HepG2 (cell line): ENCODE results near the gene SLC16A3. TPM values are rescaled to one million over a fixed set of nuclear protein-coding genes. Genes with fewer than 3 reads are reported as not detected.

ENCODE experiments used
- ATAC-seq: fragments of 200-7000 bp; cut with Tn5 transposase; 3 replicates; pipeline ENCODE4 v1.9.1; 2020; ENCODE audit warnings: mild to moderate bottlenecking, moderate library complexity
- BruUV-seq: library from RNA; stranded (reverse); fragments of 400-500 nt; replicated peaks from 2 replicates; lab custom pipeline; 2021; lab: Mats Ljungman, UMichigan
- CTCF ChIA-PET: fragments of 300-600 bp; formaldehyde crosslinking; extraction: SDS; loops from one replicate; lab custom pipeline; 2021; ENCODE audit warnings: low total read pairs, inconsistent platforms, low intra/inter-chr PET ratio; lab: Yijun Ruan, JAX
- POLR2A ChIA-PET: fragments of 350-600 bp; sonication (Branson Sonifier 250); formaldehyde crosslinking; loops from one replicate; lab custom pipeline; 2020; ENCODE audit warnings: antibody characterized with exemption, inconsistent platforms; lab: Yijun Ruan, JAX
- DNase-seq: peaks from one replicate; pipeline ENCODE4 v3.0.0-alpha.2; 2015; ENCODE audit warnings: low spot score
- FAIRE-seq: peaks from 3 replicates; lab custom pipeline; 2011; peaks lifted over from hg19 to GRCh38; lab: Jason Lieb, UNC
- H2AFZ ChIP-seq: one replicate; pipeline ENCODE4 v1.6.1; 2011; ENCODE audit warnings: low read length, inconsistent platforms
- H3K27ac ChIP-seq: fragments of 300-600 bp; 3 replicates; pipeline ENCODE4 v1.8.0; 2011; ENCODE audit warnings: mixed run types, mild to moderate bottlenecking, mixed read lengths, low read length, inconsistent platforms; ENCODE audit not compliant: insufficient read depth; ENCODE audit errors: extremely low read length
- H3K27me3 ChIP-seq, 2 experiments: fragments of 200-600 bp in 1 of 2; 2 replicates in 1 of 2; 3 replicates in 1 of 2; pipeline versions ENCODE4 v1.6.0 to v1.8.0; 2011; ENCODE audit warnings: low read length in 2 of 2, mild to moderate bottlenecking in 2 of 2, moderate library complexity in 2 of 2, inconsistent platforms in 1 of 2; ENCODE audit not compliant: insufficient read depth in 2 of 2, control insufficient read depth in 1 of 2
- H3K36me3 ChIP-seq, 2 experiments: fragments of 200-600 bp in 1 of 2; replicated peaks in 1 of 2; 2 replicates in 1 of 2; 3 replicates in 1 of 2; pipeline versions ENCODE4 v1.5.1 to v1.8.0; 2011; ENCODE audit warnings: low read length in 2 of 2, inconsistent platforms in 1 of 2; ENCODE audit not compliant: insufficient read depth in 2 of 2, control insufficient read depth in 1 of 2
- H3K4me1 ChIP-seq: 2 replicates; pipeline ENCODE4 v1.5.1; 2012; ENCODE audit warnings: low read length, inconsistent platforms; ENCODE audit not compliant: insufficient read depth
- H3K4me2 ChIP-seq: 2 replicates; pipeline ENCODE4 v1.6.0; 2011; ENCODE audit warnings: low read depth, low read length, inconsistent platforms
- H3K4me3 ChIP-seq, 3 experiments: fragments of 200-600 bp in 1 of 3; sonication (generic), shearing (Covaris generic) in 1 of 3; replicated peaks in 1 of 3; 2 replicates each; pipeline ENCODE4 v1.5.1; 2011 to 2016; ENCODE audit warnings: low read length in 3 of 3, inconsistent platforms in 2 of 3, low read depth in 2 of 3, mild to moderate bottlenecking in 2 of 3, control low read depth in 1 of 3, mixed read lengths in 1 of 3; ENCODE audit not compliant: insufficient read depth in 1 of 3
- H3K79me2 ChIP-seq: one replicate; pipeline ENCODE4 v1.6.1; 2011; ENCODE audit warnings: low read length, inconsistent platforms; ENCODE audit not compliant: insufficient read depth
- H3K9ac ChIP-seq: 2 replicates; pipeline ENCODE4 v1.6.0; 2011; ENCODE audit warnings: mild to moderate bottlenecking, low read depth, low read length, inconsistent platforms; ENCODE audit not compliant: insufficient read depth
- H3K9me3 ChIP-seq: 2 replicates; pipeline ENCODE4 v1.5.1; 2012; ENCODE audit warnings: mild to moderate bottlenecking, low read length
- H4K20me1 ChIP-seq: 2 replicates; pipeline ENCODE4 v1.6.0; 2011; ENCODE audit warnings: inconsistent platforms, mild to moderate bottlenecking, low read length, moderate library complexity; ENCODE audit not compliant: insufficient read depth
- ELF1 ChIP-seq: sonication (generic); formaldehyde crosslinking; IDR thresholded peaks from 2 replicates; pipeline ENCODE4 v1.4.0; 2020; ENCODE audit warnings: missing genetic modification reagents
- MBNL3 ChIP-seq: fragments of 250-450 bp; sonication (Bioruptor Pico); conservative IDR thresholded peaks from 2 replicates; pipeline ENCODE4 v1.8.0; 2022; ENCODE audit warnings: mild to moderate bottlenecking, inconsistent platforms
- NBN ChIP-seq: fragments of 450-650 bp; conservative IDR thresholded peaks from 2 replicates; pipeline ENCODE4 v1.6.1; 2017
- NFYB ChIP-seq: sonication (generic); formaldehyde crosslinking; IDR thresholded peaks from 2 replicates; pipeline ENCODE4 v1.4.0; 2020; ENCODE audit warnings: missing genetic modification reagents
- SRSF9 ChIP-seq: fragments of 200-400 bp; formaldehyde crosslinking; IDR thresholded peaks from 2 replicates; pipeline ENCODE4 v1.6.1; 2018; ENCODE audit warnings: borderline replicate concordance, mild to moderate bottlenecking, low read depth, low read length; ENCODE audit not compliant: insufficient read depth, poor library complexity, severe bottlenecking
- TAF1 ChIP-seq: sonication (generic); formaldehyde crosslinking; IDR thresholded peaks from 2 replicates; pipeline ENCODE4 v1.4.0; 2020; ENCODE audit warnings: missing genetic modification reagents
- YEATS2 ChIP-seq: sonication (generic); formaldehyde crosslinking; IDR thresholded peaks from 2 replicates; pipeline ENCODE4 v1.4.0; 2020; ENCODE audit warnings: missing genetic modification reagents, borderline replicate concordance
- ZNF230 ChIP-seq: sonication (generic); formaldehyde crosslinking; IDR thresholded peaks from 2 replicates; pipeline ENCODE4 v1.4.0; 2020; ENCODE audit warnings: mild to moderate bottlenecking, missing genetic modification reagents
- ZNF264 ChIP-seq: sonication (generic); formaldehyde crosslinking; IDR thresholded peaks from 2 replicates; pipeline ENCODE4 v1.4.0; 2020; ENCODE audit warnings: missing genetic modification reagents
- ZNF772 ChIP-seq: sonication (generic); formaldehyde crosslinking; IDR thresholded peaks from 2 replicates; pipeline ENCODE4 v1.5.0; 2020; ENCODE audit warnings: mild to moderate bottlenecking, missing genetic modification reagents
- WGBS: methylation state at CpG from one replicate; pipeline ENCODE4 v1.1.6; 2017; ENCODE audit warnings: low lambda C conversion rate; 5-methylcytosine and 5-hydroxymethylcytosine counted together
- in situ Hi-C: cut with HindIII; loops from 2 replicates; pipeline ENCODE4 v1.10.0; 2017; ENCODE audit warnings: low pct_unique_long_range_greater_than_20kb; ENCODE audit not compliant: extremely low pct_ligation_motif_present
- intact Hi-C: fragments of 100-400 bp; cut with micrococcal nuclease; formaldehyde crosslinking; loops from one replicate; pipeline ENCODE4 v1.10.0; 2022; ENCODE audit not compliant: unreplicated experiment
- polyA plus RNA-seq, 8 experiments: library from polyadenylated mRNA; depleted of rRNA in 3 of 8; stranded (reverse) in 7 of 8; unstranded in 1 of 8; fragments of >200 nt; fragmentation: Illumina TruSeq in 4 of 8; extraction: Trizol in 4 of 8; gene quantifications; 2 replicates each; pipeline versions ENCODE4 v1.2.1 to v1.2.3, GENCODE V29; 2011 to 2016; ENCODE audit warnings: low read depth in 4 of 8, missing spikeins in 1 of 8, mixed read lengths in 1 of 8; ENCODE audit not compliant: insufficient read depth in 1 of 8
- total RNA-seq, 5 experiments: library from RNA; depleted of rRNA; stranded (reverse); fragments of >200 nt; fragmentation: Illumina TruSeq; extraction: Trizol; gene quantifications; 2 replicates each; pipeline ENCODE4 v1.2.3, GENCODE V29; 2016; ENCODE audit warnings: low read depth in 1 of 5
- TF ChIP-seq, protein P1 (sequence below): sonication (generic); formaldehyde crosslinking; IDR thresholded peaks from 2 replicates; pipeline ENCODE4 v1.4.0; 2020; ENCODE audit warnings: missing genetic modification reagents
- TF ChIP-seq, protein P2 (sequence below): sonication (generic); formaldehyde crosslinking; IDR thresholded peaks from 2 replicates; pipeline ENCODE4 v1.8.0; 2022; ENCODE audit warnings: mild to moderate bottlenecking, missing genetic modification reagents, borderline replicate concordance

Gene SLC16A3
- total and polyA plus RNA-seq, 2 of the 13 experiments (the other 11 are each of a cell fraction or from before 2014, with no cell fraction given): 242 to 349 TPM

DNA sequence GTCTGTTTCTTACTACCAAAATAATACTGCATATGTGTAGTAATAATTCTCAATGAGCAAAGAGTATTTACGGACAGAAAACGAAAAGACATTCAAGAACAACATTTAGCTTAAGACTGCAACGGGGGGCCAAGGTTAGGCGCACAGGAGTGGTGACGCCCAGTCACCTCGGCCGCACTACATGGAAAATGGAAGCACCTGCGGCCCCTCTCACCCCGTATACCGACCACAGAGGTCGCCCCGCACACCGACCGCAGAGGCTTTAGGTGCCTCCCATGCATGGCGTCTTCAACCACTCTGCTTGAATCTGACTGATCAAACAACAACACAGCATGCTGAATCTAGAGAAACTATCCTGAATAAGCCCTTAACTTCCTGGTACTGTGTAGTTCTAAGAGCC, 42.6 kb upstream of the SLC16A3 start:
- Histone ChIP-seq H4K20me1 (no peaks in the 10 kb centered on the region), H3K4me1 (peaks cover 8% of the 10 kb centered on the region), H2AFZ (no peak overlapping the region), H3K36me3 (peaks cover 5 to 20% of the 10 kb centered on the region in 2 experiments), H3K9ac (no peak overlapping the region), H3K4me3 (no peak overlapping the region), H3K27me3 (no peaks in the 10 kb centered on the region), H3K4me2 (no peak overlapping the region), H3K79me2 (no peaks in the 10 kb centered on the region), H3K27ac (no peak overlapping the region), H3K9me3 (no peaks in the 10 kb centered on the region)
- FAIRE-seq: no peak
- ChIA-PET POLR2A (no interaction called here), CTCF (no interaction called here)
- no peak for DNase-seq
- BruUV-seq: no TSS peak
- in situ Hi-C loops (no loop called here), intact Hi-C loops (no loop called here)
- TF ChIP-seq TAF1 (CRISPR knock-in tag) (no peak), ZNF230 (CRISPR knock-in tag) (no peak), NFYB (CRISPR knock-in tag) (no peak), ELF1 (CRISPR knock-in tag) (no peak), YEATS2 (no peak), SRSF9 (no peak), NBN (no peak), ZNF264 (no peak), MBNL3 (no peak), ZNF772 (CRISPR knock-in tag) (no peak)
- TF ChIP-seq, protein P1, sequence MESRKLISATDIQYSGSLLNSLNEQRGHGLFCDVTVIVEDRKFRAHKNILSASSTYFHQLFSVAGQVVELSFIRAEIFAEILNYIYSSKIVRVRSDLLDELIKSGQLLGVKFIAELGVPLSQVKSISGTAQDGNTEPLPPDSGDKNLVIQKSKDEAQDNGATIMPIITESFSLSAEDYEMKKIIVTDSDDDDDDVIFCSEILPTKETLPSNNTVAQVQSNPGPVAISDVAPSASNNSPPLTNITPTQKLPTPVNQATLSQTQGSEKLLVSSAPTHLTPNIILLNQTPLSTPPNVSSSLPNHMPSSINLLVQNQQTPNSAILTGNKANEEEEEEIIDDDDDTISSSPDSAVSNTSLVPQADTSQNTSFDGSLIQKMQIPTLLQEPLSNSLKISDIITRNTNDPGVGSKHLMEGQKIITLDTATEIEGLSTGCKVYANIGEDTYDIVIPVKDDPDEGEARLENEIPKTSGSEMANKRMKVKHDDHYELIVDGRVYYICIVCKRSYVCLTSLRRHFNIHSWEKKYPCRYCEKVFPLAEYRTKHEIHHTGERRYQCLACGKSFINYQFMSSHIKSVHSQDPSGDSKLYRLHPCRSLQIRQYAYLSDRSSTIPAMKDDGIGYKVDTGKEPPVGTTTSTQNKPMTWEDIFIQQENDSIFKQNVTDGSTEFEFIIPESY (CRISPR knock-in tag): no peak
- TF ChIP-seq, protein P2, sequence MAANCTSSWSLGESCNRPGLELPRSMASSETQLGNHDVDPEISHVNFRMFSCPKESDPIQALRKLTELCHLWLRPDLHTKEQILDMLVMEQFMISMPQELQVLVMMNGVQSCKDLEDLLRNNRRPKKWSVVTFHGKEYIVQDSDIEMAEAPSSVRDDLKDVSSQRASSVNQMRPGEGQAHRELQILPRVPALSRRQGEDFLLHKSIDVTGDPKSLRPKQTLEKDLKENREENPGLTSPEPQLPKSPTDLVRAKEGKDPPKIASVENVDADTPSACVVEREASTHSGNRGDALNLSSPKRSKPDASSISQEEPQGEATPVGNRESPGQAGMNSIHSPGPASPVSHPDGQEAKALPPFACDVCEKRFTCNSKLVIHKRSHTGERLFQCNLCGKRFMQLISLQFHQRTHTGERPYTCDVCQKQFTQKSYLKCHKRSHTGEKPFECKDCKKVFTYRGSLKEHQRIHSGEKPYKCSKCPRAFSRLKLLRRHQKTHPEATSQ (CRISPR knock-in tag): no peak
- 94% methylated on average over 15 of the region's 15 CpGs for WGBS
- ATAC-seq: no peak
